Activated CD4-positive, alpha-beta T cell treated with anti-CD3 and anti-CD28 coated beads for 36 hours (primary cell): Measurements from ENCODE around the gene NKTR. TPM values are rescaled to one million over a fixed set of nuclear protein-coding genes. Genes with fewer than 3 reads are reported as not detected.
"Not testable (repeated sequence)": the region's sequence is repeated elsewhere in the genome, so short reads cannot be mapped to it uniquely, and the experiment has no call there.

Source experiments
- ATAC-seq: fragments of 200-7000 bp; cut with Tn5 transposase; one replicate; pipeline ENCODE4 v1.10.0; 2021; ENCODE audit warnings: mild to moderate bottlenecking, moderate library complexity
- CTCF ChIA-PET: fragments of 350-600 bp; sonication (Branson Sonifier 250); formaldehyde crosslinking; loops from one replicate; lab custom pipeline; 2021; ENCODE audit warnings: antibody characterized with exemption; lab: Charles Lee
- POLR2A ChIA-PET: fragments of 350-600 bp; sonication (Branson Sonifier 250); formaldehyde crosslinking; loops from one replicate; lab custom pipeline; 2021; ENCODE audit warnings: antibody characterized with exemption, inconsistent platforms; lab: Charles Lee
- DNase-seq: peaks from one replicate; pipeline ENCODE4 v3.0.0-alpha.2; 2020
- H3K27ac Mint-ChIP-seq: one replicate; pipeline ENCODE4 v1.8.0; 2021; ENCODE audit warnings: mixed read lengths
- H3K27me3 Mint-ChIP-seq: one replicate; pipeline ENCODE4 v1.8.0; 2021; ENCODE audit warnings: mixed read lengths
- H3K36me3 Mint-ChIP-seq: one replicate; pipeline ENCODE4 v1.8.0; 2021; ENCODE audit warnings: low read depth, mixed read lengths
- H3K4me1 Mint-ChIP-seq: one replicate; pipeline ENCODE4 v1.8.0; 2021; ENCODE audit warnings: mixed read lengths
- H3K4me3 Mint-ChIP-seq: one replicate; pipeline ENCODE4 v1.8.0; 2021; ENCODE audit warnings: mild to moderate bottlenecking, moderate library complexity, mixed read lengths
- H3K9me3 Mint-ChIP-seq: one replicate; pipeline ENCODE4 v1.8.0; 2021; ENCODE audit warnings: low read depth, mixed read lengths
- intact Hi-C, 2 experiments: fragments of 100-400 bp; cut with DNase I in 1 of 2; cut with micrococcal nuclease in 1 of 2; formaldehyde crosslinking; loops; one replicate each; pipeline versions ENCODE4 v1.14.2 to v1.15.1; 2022 to 2024; cut with DNase I, micrococcal nuclease
- total RNA-seq, 2 experiments: library from RNA; stranded (reverse); gene quantifications; one replicate each; pipeline ENCODE4 v1.2.3, GENCODE V29; 2021

NKTR gene
- total RNA-seq, 2 experiments from 2014 or later = 50.8 to 59.2 TPM

DNA sequence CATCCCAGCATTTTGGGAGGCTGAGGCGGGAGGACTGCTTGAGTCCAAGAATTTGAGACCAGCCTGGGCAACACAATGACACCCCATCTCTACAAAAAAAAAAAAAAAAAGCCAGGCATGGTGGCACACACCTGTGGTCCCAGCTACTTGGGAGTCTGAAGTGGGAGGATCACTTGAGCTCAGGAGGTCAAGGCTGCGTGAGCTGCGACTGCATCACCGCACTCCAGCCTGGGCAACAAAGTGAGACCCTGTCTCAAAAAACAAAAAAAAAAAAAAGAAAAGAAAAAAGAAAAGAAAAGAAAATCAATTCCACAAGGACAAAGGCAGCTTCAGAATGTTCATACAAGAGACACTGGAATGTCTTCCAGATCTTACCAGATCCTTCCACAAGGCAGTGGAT lies 21.1 kb upstream of the NKTR start:
- ATAC-seq, H3K27me3 Mint-ChIP-seq, intact Hi-C loops, H3K4me3 Mint-ChIP-seq, H3K9me3 Mint-ChIP-seq, DNase-seq, H3K27ac Mint-ChIP-seq: not testable (repeated sequence)
- POLR2A ChIA-PET = interaction anchor here (0.6 to 1.2 kb wide), 3 partner anchors 12 to 46 kb away, joined by 3 to 6 read pairs (median 5); partner anchors contain the start of gene NKTR
- Mint-ChIP-seq H3K4me1 (peaks cover 50% of the 10 kb centered on the region), H3K36me3 (peaks cover 30% of the 10 kb centered on the region)
- CTCF ChIA-PET = interaction anchor here (1.2 kb wide), 2 partner anchors 23 to 58 kb away, joined by 3 to 4 read pairs; no protein-coding TSS in a partner anchor

- H3K27ac Mint-ChIP-seq = peak overlapping the region; percentile 86
- peaks cover 15% of the 10 kb centered on the region for H3K36me3 Mint-ChIP-seq
- no peaks in the 10 kb centered on the region for H3K27me3 Mint-ChIP-seq
- intact Hi-C loops = no loop called here
- no peaks in the 10 kb centered on the region for H3K9me3 Mint-ChIP-seq
- no peak for ATAC-seq
- ChIA-PET POLR2A (interaction anchor here (0.5 to 2.6 kb wide), 3 partner anchors 8 to 30 kb away, joined by 4 to 16 read pairs (median 7); partner anchors contain the start of gene SS18L2), CTCF (interaction anchor here (1.0 to 4.0 kb wide), 9 partner anchors 9 to 63 kb away, joined by 3 to 24 read pairs (median 4); partner anchors contain the start of genes NKTR and SS18L2)
- DNase-seq = no peak
- peak overlapping the region; percentile 81 for H3K4me3 Mint-ChIP-seq
- peaks cover 46% of the 10 kb centered on the region for H3K4me1 Mint-ChIP-seq
These were observed 19.1 kb upstream of the NKTR start for GRCh38 chr3:42581400-42581708.

DNA sequence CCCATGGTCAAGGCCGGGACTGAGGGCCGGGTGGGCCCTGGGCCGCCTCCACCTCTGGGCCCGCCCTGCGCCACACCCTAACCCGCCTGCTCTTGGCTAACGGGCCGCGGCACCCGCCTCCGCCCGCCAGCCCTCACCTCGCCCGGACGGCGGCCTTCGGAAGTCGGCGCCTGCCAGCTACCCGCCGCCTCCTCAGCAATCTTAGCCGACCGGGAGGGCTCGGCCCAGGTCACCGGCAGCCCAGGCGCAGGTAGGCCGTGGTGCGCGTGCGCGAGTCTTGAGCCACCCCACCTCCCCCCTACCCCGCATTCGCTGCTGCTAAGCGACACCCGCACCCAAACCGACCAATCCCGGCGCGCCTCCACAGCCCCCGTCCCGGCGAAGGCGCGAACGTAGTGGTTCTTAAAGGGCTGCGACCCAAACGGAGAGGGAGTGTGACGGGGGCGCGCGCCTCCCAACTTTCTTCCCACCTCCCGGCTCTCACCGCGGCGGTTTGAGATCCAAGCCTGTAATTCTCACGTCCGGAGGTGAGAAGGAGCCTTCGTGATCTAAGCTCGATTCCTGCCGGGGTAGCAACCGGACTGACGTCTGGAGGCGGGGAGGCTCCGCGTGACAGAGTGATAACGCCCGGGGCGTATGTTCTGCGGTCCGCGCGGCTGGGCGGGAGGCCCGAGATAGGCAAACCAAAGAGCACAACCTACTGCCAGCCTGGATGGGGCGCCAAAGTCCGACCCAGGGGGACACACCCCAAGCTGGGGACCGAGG lies 18.6 kb upstream of the NKTR start, which contains the start of gene SEC22C:
SEC22C (minus strand) TSS at position 259 of the 765 bp plus-strand sequence. CDS start 12,921 bp downstream, outside the sequence.
- Mint-ChIP-seq H3K36me3 (peaks cover 15% of the 10 kb centered on the region), H3K4me3 (peak within 1 kb of the TSS; percentile 81), H3K27ac (peak within 1 kb of the TSS; percentile 94), H3K4me1 (peaks cover 43% of the 10 kb centered on the region), H3K9me3 (no peaks in the 10 kb centered on the region), H3K27me3 (no peaks in the 10 kb centered on the region)
- intact Hi-C loops = loop anchor here (1.0 to 2.0 kb wide), 10 partner anchors 8 to 620 kb away; partner anchors contain the start of genes NKTR (in 2 of the 2), SS18L2 (in 2 of the 2), CCDC13 (in 1 of the 2) and HIGD1A (in 1 of the 2)
- POLR2A ChIA-PET = interaction anchor here (0.6 to 2.6 kb wide), 5 partner anchors 9 to 35 kb away, joined by 3 to 16 read pairs (median 6); partner anchors contain the start of gene SS18L2
- DNase-seq = peak; percentile 98
- ATAC-seq = peak; percentile 94
- CTCF ChIA-PET = interaction anchor here (0.9 to 4.0 kb wide), 9 partner anchors 10 to 335 kb away, joined by 3 to 24 read pairs (median 3); partner anchors contain the start of gene NKTR

DNA sequence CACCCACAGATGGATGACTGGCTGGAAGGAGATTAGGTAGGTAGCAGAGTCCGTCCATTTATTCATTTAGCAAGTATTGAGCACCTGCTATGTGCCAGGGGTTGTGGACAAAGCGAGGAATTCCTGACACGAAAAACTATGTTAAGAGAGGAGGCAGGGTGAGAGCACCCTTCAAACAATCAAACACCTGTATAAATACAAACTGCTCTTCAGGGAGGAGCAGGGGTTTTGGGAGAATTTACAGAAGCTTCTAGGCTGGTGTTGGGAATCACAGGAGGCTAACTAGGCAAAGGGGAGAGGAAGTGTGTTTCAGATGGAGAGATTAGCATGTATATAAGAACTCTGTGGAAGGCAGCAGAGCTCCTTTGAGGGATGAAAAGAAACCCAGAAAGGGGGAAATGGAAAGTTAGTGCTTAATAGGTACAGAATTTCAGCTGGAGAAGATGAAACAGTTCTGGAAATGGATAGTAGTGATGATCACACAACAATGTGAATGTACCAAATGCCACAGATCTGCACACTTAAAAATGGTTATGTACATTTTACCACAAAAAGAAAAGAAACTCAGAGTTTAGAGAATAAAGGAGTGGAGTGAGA lies 17.9 kb upstream of the NKTR start:
- intact Hi-C loops = loop anchor here (1.0 to 2.0 kb wide), 10 partner anchors 8 to 620 kb away; partner anchors contain the start of genes NKTR (in 2 of the 2), SS18L2 (in 2 of the 2), CCDC13 (in 1 of the 2) and HIGD1A (in 1 of the 2)
- peak overlapping the region; percentile 94 for H3K27ac Mint-ChIP-seq
- ATAC-seq = no peak
- H3K36me3 Mint-ChIP-seq = peaks cover 12% of the 10 kb centered on the region
- no peak for DNase-seq
- H3K27me3 Mint-ChIP-seq = no peaks in the 10 kb centered on the region
- ChIA-PET POLR2A (interaction anchor here (0.6 to 2.6 kb wide), 4 partner anchors 8 to 34 kb away, joined by 3 to 16 read pairs (median 4); partner anchors contain the start of gene SS18L2), CTCF (interaction anchor here (0.8 to 4.0 kb wide), 12 partner anchors 9 to 335 kb away, joined by 3 to 24 read pairs (median 4); partner anchors contain the start of gene NKTR)
- H3K4me3 Mint-ChIP-seq = peak overlapping the region; percentile 81
- H3K9me3 Mint-ChIP-seq = no peaks in the 10 kb centered on the region
- peaks cover 37% of the 10 kb centered on the region for H3K4me1 Mint-ChIP-seq

GRCh38 chr3:42588625-42589024 lies 11.9 kb upstream of the NKTR start:
- Mint-ChIP-seq H3K36me3 (peaks cover 13% of the 10 kb centered on the region), H3K4me1 (peaks cover 28% of the 10 kb centered on the region), H3K27ac (no peak overlapping the region), H3K9me3 (no peaks in the 10 kb centered on the region), H3K27me3 (no peaks in the 10 kb centered on the region), H3K4me3 (no peak overlapping the region)
- ChIA-PET POLR2A (interaction anchor here (0.7 kb wide), 1 partner anchor 8 kb away, joined by 4 read pairs; no protein-coding TSS in a partner anchor), CTCF (no interaction called here)
- intact Hi-C loops = no loop called here
- DNase-seq (no peak), ATAC-seq (no peak)

DNA sequence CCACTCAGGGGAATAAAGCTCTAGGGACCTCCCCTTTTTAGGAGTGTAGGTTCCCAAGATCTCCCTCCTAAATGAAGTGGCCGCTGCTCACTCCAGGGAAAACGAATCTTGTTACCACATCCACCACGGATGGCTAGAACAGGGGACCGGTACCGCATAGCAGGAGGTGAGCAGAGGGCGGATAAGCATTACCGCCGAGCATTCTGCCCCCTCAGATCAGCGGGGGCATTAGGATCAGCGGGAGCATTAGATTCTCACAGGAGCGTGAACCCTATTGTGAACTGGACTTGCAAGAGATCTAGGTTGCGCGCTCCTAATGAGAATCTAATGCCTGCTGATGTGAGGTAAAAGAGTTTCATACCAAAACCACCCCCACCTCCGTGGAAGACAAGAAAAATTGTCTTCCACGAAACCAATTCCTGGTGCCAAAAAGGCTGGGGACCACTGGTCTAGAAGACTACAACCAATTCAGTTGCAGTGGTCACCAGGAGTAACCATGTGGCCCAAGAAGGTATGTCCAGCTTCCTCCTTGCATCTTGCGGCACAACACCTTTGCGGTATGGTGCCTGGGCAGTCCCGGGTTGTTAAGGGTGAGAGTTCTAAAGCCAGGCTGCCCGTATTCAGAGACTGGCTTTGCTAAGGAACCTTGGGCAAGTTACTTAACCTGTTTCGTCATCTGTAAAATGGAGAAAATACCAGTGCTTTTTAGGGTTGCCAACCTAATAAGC lies 10.9 kb upstream of the NKTR start:
- peak overlapping the region; percentile 95 for H3K27ac Mint-ChIP-seq
- intact Hi-C loops = loop anchor here (1.0 kb wide), 4 partner anchors 7 to 184 kb away; partner anchors contain the start of genes NKTR (in 2 of the 2) and CCDC13 (in 1 of the 2)
- no peaks in the 10 kb centered on the region for H3K9me3 Mint-ChIP-seq
- H3K36me3 Mint-ChIP-seq = peaks cover 21% of the 10 kb centered on the region
- H3K4me3 Mint-ChIP-seq = peak overlapping the region; percentile 90
- ChIA-PET CTCF (interaction anchor here (0.7 kb wide), 1 partner anchor 214 kb away, joined by 4 read pairs; the partner anchor contains the start of gene HIGD1A), POLR2A (interaction anchor here (0.7 to 1.6 kb wide), 2 partner anchors 8 to 11 kb away, joined by 4 to 12 read pairs; partner anchors contain the start of gene NKTR)
- ATAC-seq (no peak), DNase-seq (no peak)
- H3K4me1 Mint-ChIP-seq = peaks cover 34% of the 10 kb centered on the region
- no peaks in the 10 kb centered on the region for H3K27me3 Mint-ChIP-seq

- POLR2A ChIA-PET = interaction anchor here (0.5 to 1.6 kb wide), 5 partner anchors 9 to 26 kb away, joined by 3 to 16 read pairs (median 8); partner anchors contain the start of genes NKTR and SEC22C
- peak; percentile 29 for DNase-seq
- no peak for ATAC-seq
These were observed 9.3 kb upstream of the NKTR start for GRCh38 chr3:42590989-42591756.

GRCh38 chr3:42591811-42592210 lies 8.7 kb upstream of the NKTR start:
- H3K36me3 Mint-ChIP-seq = peaks cover 27% of the 10 kb centered on the region
- H3K27me3 Mint-ChIP-seq = no peaks in the 10 kb centered on the region
- CTCF ChIA-PET = interaction anchor here (0.5 to 1.4 kb wide), 3 partner anchors 9 to 166 kb away, joined by 3 to 12 read pairs (median 6); partner anchors contain the start of gene SEC22C
- no peak for DNase-seq
- no peaks in the 10 kb centered on the region for H3K9me3 Mint-ChIP-seq
- peak overlapping the region; percentile 90 for H3K4me3 Mint-ChIP-seq
- H3K4me1 Mint-ChIP-seq = peaks cover 34% of the 10 kb centered on the region
- no peak for ATAC-seq
- intact Hi-C loops = no loop called here
- POLR2A ChIA-PET = interaction anchor here (0.5 to 1.3 kb wide), 2 partner anchors 9 to 13 kb away, joined by 3 to 8 read pairs; partner anchors contain the start of gene NKTR
- H3K27ac Mint-ChIP-seq = peak overlapping the region; percentile 95

More at GRCh38 chr3:42590989-42591756, 9.3 kb upstream of the NKTR start:
- H3K27me3 Mint-ChIP-seq = no peaks in the 10 kb centered on the region
- CTCF ChIA-PET = interaction anchor here (0.7 to 1.4 kb wide), 8 partner anchors 9 to 167 kb away, joined by 3 to 12 read pairs (median 3); partner anchors contain the start of genes NKTR, SEC22C and VIPR1
- H3K4me1 Mint-ChIP-seq = peaks cover 34% of the 10 kb centered on the region
- no peaks in the 10 kb centered on the region for H3K9me3 Mint-ChIP-seq
- intact Hi-C loops = loop anchor here (1.0 kb wide), 4 partner anchors 9 to 182 kb away; partner anchors contain the start of genes NKTR (in 2 of the 2) and CCDC13 (in 1 of the 2)
- peak overlapping the region; percentile 90 for H3K4me3 Mint-ChIP-seq
- peaks cover 26% of the 10 kb centered on the region for H3K36me3 Mint-ChIP-seq
- H3K27ac Mint-ChIP-seq = peak overlapping the region; percentile 95

DNA sequence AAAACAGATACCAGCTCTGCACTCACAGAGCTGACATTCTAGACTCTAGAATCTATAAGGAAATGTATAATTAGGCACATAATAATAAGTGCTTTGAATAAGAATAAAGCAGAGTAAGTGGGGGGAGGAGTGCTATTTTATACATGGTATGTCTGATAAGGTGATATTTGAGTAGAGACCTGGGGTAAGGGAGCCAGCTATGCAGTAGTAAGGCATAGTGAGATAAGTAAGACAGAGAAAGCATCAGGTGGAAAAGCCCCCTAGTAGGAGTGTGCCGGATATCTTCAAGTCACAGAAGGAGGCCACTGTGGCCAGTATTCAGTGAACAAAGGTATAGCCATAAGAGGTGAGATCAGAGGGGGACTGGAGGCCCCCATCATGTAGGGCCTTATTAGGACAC lies 6.9 kb upstream of the NKTR start:
- Mint-ChIP-seq H3K4me1 (peaks cover 37% of the 10 kb centered on the region), H3K4me3 (no peak overlapping the region), H3K27ac (peak overlapping the region; percentile 23), H3K9me3 (no peaks in the 10 kb centered on the region), H3K36me3 (peaks cover 32% of the 10 kb centered on the region), H3K27me3 (no peaks in the 10 kb centered on the region)
- intact Hi-C loops = no loop called here
- no peak for DNase-seq
- ChIA-PET CTCF (interaction anchor here (1.3 kb wide), 1 partner anchor 13 kb away, joined by 3 read pairs; no protein-coding TSS in a partner anchor), POLR2A (no interaction called here)
- ATAC-seq = no peak
